Adrenal gland (tissue), 5 donors: ENCODE data around the gene HORMAD2.

Source experiments
- CTCF ChIP-seq, 6 experiments: fragments of 450-650 bp in 4 of 6; fragments of 200-600 bp in 2 of 6; sonication (generic) in 1 of 6; IDR thresholded peaks; 1 replicate in 5 of 6; 2 replicates in 1 of 6; pipeline versions ENCODE4 v1.5.1 to v1.8.0; 2016 to 2021; ENCODE audit warnings: antibody characterized with exemption in 6 of 6, mild to moderate bottlenecking in 2 of 6, moderate library complexity in 1 of 6
- POLR2A ChIP-seq, 2 donors: fragments of 450-650 bp; IDR thresholded peaks; one replicate each; pipeline ENCODE4 v1.6.1; 2017; ENCODE audit warnings: antibody characterized with exemption in 2 of 2, mild to moderate bottlenecking in 2 of 2, moderate library complexity in 1 of 2
- donor health status: DM: no; HTN: no; CAD: no.

DNA sequence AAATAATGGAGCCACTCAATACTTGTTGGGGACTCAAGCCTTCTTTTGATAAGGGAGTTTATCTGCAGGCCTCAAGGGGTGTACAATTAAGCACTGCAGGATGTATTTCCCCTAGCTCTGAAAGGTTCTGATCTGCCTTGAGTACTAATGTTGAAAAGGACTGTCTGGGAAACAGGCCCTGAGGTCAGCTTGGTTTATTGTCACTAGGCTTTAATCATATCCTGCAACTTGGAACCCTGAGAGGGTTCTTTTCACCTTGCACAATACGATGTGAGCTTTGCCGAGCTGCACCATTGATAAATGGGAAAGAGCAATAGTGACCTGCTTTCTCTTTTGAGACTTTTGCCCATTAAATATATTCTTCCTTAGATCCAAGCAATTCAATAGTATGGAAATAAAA lies 31.6 kb upstream of the HORMAD2 start:
- TF ChIP-seq CTCF (IDR thresholded peaks at IDR 0.05) = no peak
- no peak for TF ChIP-seq POLR2A (IDR thresholded peaks at IDR 0.05)
